ENCODE data around the gene B9D2.
A peak's percentile ranks its signal among the peaks of the same experiment; 100 is the strongest.
"Not testable (repeated sequence)": the region's sequence is repeated elsewhere in the genome, so short reads cannot be mapped to it uniquely, and the experiment has no call there.

Gene B9D2

DNA sequence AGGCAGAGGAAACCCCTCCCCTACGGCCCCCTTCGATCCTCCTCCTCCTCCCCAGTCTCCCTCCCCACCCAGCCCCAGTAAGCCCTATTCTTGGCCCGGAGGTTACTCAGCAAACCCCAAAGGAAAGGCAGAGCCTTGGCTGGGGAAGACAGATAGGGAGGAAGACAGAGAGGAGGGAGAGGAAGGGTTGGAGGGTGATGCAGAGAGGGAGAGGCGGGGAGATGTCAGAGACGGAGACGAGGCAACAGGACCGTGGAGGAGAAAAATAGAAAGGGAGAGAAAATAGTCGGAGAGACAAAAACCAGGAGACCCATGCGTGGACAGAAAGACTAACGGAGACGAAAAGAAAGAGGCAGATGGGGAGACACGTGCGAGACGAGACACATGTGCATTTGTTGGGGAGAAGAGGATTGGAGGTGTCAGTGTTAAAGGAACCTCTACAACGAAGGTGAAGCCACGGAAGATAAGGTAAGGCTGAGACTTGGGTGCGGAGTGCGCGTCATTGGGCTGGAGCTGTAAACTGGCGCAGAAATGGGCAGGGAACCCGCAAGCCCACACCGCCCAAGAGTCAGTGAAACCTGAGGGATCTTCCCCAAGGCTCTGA lies 13.1 kb downstream of the B9D2 start:
- Histone ChIP-seq H3K4me1 (ENCODE audit: insufficient read depth, low read length) (peaks cover 45% of the 10 kb centered on the region), H3K9me3 (ENCODE audit: insufficient read depth, low read length, severe bottlenecking) (no peaks in the 10 kb centered on the region), H3K27ac (ENCODE audit: low read length) (peak overlapping the region; percentile 32; the same call in 1 of the 2 replicates), H2AFZ (ENCODE audit: low read depth, low read length) (no peak overlapping the region), H3K27me3 (ENCODE audit: insufficient read depth, low read length, poor library complexity) (no peaks in the 10 kb centered on the region), H3K79me2 (ENCODE audit: insufficient read depth, low read length) (peaks cover 65% of the 10 kb centered on the region), H4K20me1 (ENCODE audit: insufficient read depth, low read length) (peaks cover 50% of the 10 kb centered on the region), H3K9ac (ENCODE audit: low read depth, low read length) (peak overlapping the region; percentile 97), H3K4me3 (ENCODE audit: low read depth in 1 of 2, low read length in 2 of 2) (peak overlapping the region in 1 of 2 experiments; percentile 93; a peak in 2 of 4 replicates), H3K36me3 (ENCODE audit: insufficient read depth, low read length) (peaks cover 39% of the 10 kb centered on the region), H3K4me2 (ENCODE audit: insufficient read depth, low read length) (peak overlapping the region; percentile 78)
- TF ChIP-seq CTCF (IDR thresholded peaks at IDR 0.05; ENCODE audit: borderline replicate concordance, extremely low read depth, low read length, poor library complexity, severe bottlenecking), result no peak
- TF ChIP-seq EZH2 (IDR thresholded peaks at IDR 0.05; ENCODE audit: borderline replicate concordance, low read depth, low read length, severe bottlenecking), result no peak
- no peak for DNase-seq
- no peak for ATAC-seq (ENCODE audit: insufficient read depth, low read depth)

GRCh38 chr19:41346916-41347315 lies 17.0 kb downstream of the B9D2 start:
- not testable (repeated sequence) for H3K9ac ChIP-seq (ENCODE audit: low read depth, low read length); DNase-seq; H3K27me3 ChIP-seq (ENCODE audit: insufficient read depth, low read length, poor library complexity); H3K4me2 ChIP-seq (ENCODE audit: insufficient read depth, low read length); H3K9me3 ChIP-seq (ENCODE audit: insufficient read depth, low read length, severe bottlenecking); ATAC-seq (ENCODE audit: insufficient read depth, low read depth); H3K4me3 ChIP-seq (ENCODE audit: low read depth in 1 of 2, low read length in 2 of 2); H2AFZ ChIP-seq (ENCODE audit: low read depth, low read length); H3K27ac ChIP-seq (ENCODE audit: low read length)
- peaks cover 34% of the 10 kb centered on the region for H3K4me1 ChIP-seq (ENCODE audit: insufficient read depth, low read length)
- H3K79me2 ChIP-seq (ENCODE audit: insufficient read depth, low read length), result peaks cover 47% of the 10 kb centered on the region
- peaks cover 44% of the 10 kb centered on the region for H4K20me1 ChIP-seq (ENCODE audit: insufficient read depth, low read length)
- peaks cover 68% of the 10 kb centered on the region for H3K36me3 ChIP-seq (ENCODE audit: insufficient read depth, low read length)

DNA sequence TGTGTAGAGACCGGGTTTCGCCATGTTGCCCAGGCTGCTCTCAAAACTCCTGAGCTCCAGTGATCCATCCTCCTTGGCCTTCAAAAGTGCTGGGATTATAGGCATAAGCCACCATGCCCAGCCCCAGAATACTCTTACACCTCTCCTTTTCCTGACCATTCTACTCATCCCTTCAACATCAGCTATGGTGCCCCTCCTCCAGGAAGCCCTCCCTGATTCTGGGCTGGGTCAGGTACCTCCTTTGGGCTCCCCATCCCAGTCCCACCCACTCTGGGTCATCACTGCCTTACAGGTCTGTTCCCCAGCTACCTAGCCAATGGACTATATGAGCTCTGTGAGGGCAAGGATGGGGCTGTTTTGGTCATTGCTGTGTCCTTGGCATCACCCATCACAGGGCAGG lies 19.8 kb downstream of the B9D2 start:
- no peak for ATAC-seq (ENCODE audit: insufficient read depth, low read depth)
- Histone ChIP-seq H3K4me2 (ENCODE audit: insufficient read depth, low read length) (no peak overlapping the region), H3K79me2 (ENCODE audit: insufficient read depth, low read length) (peaks cover 25% of the 10 kb centered on the region)

More for the DNA sequence above, 19.8 kb downstream of the B9D2 start:
- Histone ChIP-seq H3K4me3 (ENCODE audit: low read depth in 1 of 2, low read length in 2 of 2) (no peak overlapping the region), H3K9me3 (ENCODE audit: insufficient read depth, low read length, severe bottlenecking) (no peaks in the 10 kb centered on the region), H3K27me3 (ENCODE audit: insufficient read depth, low read length, poor library complexity) (no peaks in the 10 kb centered on the region), H3K36me3 (ENCODE audit: insufficient read depth, low read length) (peaks cover 87% of the 10 kb centered on the region), H3K27ac (ENCODE audit: low read length) (no peak overlapping the region), H4K20me1 (ENCODE audit: insufficient read depth, low read length) (peaks cover 25% of the 10 kb centered on the region; the same call in 1 of the 2 replicates), H2AFZ (ENCODE audit: low read depth, low read length) (no peak overlapping the region), H3K4me1 (ENCODE audit: insufficient read depth, low read length) (peaks cover 7% of the 10 kb centered on the region; the same call in 1 of the 2 replicates), H3K9ac (ENCODE audit: low read depth, low read length) (no peak overlapping the region)
- DNase-seq, result no peak
- TF ChIP-seq EZH2 (IDR thresholded peaks at IDR 0.05; ENCODE audit: borderline replicate concordance, low read depth, low read length, severe bottlenecking) (no peak), CTCF (IDR thresholded peaks at IDR 0.05; ENCODE audit: borderline replicate concordance, extremely low read depth, low read length, poor library complexity, severe bottlenecking) (no peak)
